ENCODE measurements around the gene PROCA1. TPM values are rescaled to one million over a fixed set of nuclear protein-coding genes. Genes with fewer than 3 reads are reported as not detected.

The PROCA1 gene
- total RNA-seq, 2 donors from 2014 or later, result 28.7 to 41.6 TPM

- Histone ChIP-seq H3K27me3 (ENCODE audit: control insufficient read depth, insufficient read depth, low read length, poor library complexity, severe bottlenecking) (no peaks in the 10 kb centered on the region), H3K36me3 (ENCODE audit: control insufficient read depth, insufficient read depth, low read length) (peaks cover 32% of the 10 kb centered on the region), H3K27ac (ENCODE audit: low read depth, low read length) (peak within 1 kb of the TSS; percentile 85), H3K4me3 (ENCODE audit: low read length) (peak within 1 kb of the TSS; percentile 92), H3K4me1 (ENCODE audit: control insufficient read depth, insufficient read depth, low read length) (peaks cover 6% of the 10 kb centered on the region), H3K9ac (ENCODE audit: extremely low read depth, low read length, poor library complexity, severe bottlenecking) (peak within 1 kb of the TSS; percentile 75), H3K9me3 (ENCODE audit: control insufficient read depth, low read length) (no peaks in the 10 kb centered on the region)
- H3K27ac Mint-ChIP-seq, result peak within 1 kb of the TSS; percentile 99
- H3K27me3 Mint-ChIP-seq (ENCODE audit: insufficient read depth), result no peaks in the 10 kb centered on the region
- no peaks in the 10 kb centered on the region for H3K9me3 Mint-ChIP-seq
- TF ChIP-seq, protein P1, sequence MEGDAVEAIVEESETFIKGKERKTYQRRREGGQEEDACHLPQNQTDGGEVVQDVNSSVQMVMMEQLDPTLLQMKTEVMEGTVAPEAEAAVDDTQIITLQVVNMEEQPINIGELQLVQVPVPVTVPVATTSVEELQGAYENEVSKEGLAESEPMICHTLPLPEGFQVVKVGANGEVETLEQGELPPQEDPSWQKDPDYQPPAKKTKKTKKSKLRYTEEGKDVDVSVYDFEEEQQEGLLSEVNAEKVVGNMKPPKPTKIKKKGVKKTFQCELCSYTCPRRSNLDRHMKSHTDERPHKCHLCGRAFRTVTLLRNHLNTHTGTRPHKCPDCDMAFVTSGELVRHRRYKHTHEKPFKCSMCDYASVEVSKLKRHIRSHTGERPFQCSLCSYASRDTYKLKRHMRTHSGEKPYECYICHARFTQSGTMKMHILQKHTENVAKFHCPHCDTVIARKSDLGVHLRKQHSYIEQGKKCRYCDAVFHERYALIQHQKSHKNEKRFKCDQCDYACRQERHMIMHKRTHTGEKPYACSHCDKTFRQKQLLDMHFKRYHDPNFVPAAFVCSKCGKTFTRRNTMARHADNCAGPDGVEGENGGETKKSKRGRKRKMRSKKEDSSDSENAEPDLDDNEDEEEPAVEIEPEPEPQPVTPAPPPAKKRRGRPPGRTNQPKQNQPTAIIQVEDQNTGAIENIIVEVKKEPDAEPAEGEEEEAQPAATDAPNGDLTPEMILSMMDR (conservative IDR thresholded peaks at IDR 0.05), result no peak
- H3K4me3 Mint-ChIP-seq, result peak within 1 kb of the TSS; percentile 89
- peaks cover 37% of the 10 kb centered on the region for H3K4me1 Mint-ChIP-seq
- H3K36me3 Mint-ChIP-seq (ENCODE audit: low read depth), result peaks cover 34% of the 10 kb centered on the region
- peak; percentile 94 for DNase-seq
- WGBS, 2 experiments (ENCODE audit: insufficient coverage in 1 of 2, insufficient read length in 1 of 2), result 0% methylated on average over 5 to 49 of the region's 49 CpGs
Observed at GRCh38 chr17:28726226-28726626, 14.5 kb upstream of the PROCA1 start, which contains the start of gene TLCD1. TLCD1 (minus strand) TSS chr17:28726233; CDS start chr17:28726097, 136 bp downstream.

DNA sequence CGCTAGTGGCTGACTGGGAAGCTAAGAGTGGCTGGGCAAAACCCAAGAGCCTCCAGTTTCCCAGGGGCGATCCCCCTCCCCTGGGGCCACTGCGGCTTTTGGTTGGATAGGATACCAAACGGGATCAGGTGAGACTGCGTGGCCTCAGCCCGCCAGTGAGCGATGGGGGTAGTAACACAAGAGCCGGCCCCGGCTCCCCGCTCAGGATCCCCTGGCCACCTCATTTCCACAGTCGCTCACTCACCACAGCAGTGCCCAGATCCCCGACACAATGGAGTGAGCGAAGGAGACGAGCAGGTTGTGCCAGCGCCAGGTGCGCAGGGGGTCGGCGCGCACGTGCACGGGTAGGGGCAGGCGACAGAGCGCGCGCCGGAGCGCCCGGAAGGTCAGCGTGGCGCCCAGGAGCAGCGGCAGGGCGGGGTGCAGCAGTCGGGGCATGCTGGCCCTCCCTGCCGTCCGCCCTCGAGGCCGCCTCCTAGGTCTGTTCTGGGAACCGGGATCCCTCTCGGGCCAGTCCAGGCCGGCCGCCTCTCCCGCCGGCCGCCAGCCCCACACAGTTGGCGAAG lies 14.1 kb upstream of the PROCA1 start:
- H3K9ac ChIP-seq (ENCODE audit: extremely low read depth, low read length, poor library complexity, severe bottlenecking), result peak overlapping the region; percentile 61
- peak overlapping the region; percentile 69 for H3K27ac ChIP-seq (ENCODE audit: low read depth, low read length)
- H3K36me3 ChIP-seq (ENCODE audit: control insufficient read depth, insufficient read depth, low read length), result peaks cover 37% of the 10 kb centered on the region
- TF ChIP-seq, protein P1 (conservative IDR thresholded peaks at IDR 0.05), result no peak
- H3K4me1 ChIP-seq (ENCODE audit: control insufficient read depth, insufficient read depth, low read length), result peaks cover 6% of the 10 kb centered on the region
- Mint-ChIP-seq H3K36me3 (ENCODE audit: low read depth) (peaks cover 38% of the 10 kb centered on the region), H3K27ac (peak overlapping the region; percentile 99), H3K4me3 (peak overlapping the region; percentile 89), H3K27me3 (ENCODE audit: insufficient read depth) (no peaks in the 10 kb centered on the region), H3K4me1 (peaks cover 38% of the 10 kb centered on the region), H3K9me3 (no peaks in the 10 kb centered on the region)
- 0 to 2% methylated on average over 23 to 45 of the region's 45 CpGs for WGBS, 2 experiments (ENCODE audit: insufficient coverage in 1 of 2, insufficient read length in 1 of 2)
- peak overlapping the region; percentile 82 for H3K4me3 ChIP-seq (ENCODE audit: low read length)
- DNase-seq, result peak; percentile 96
- H3K9me3 ChIP-seq (ENCODE audit: control insufficient read depth, low read length), result no peaks in the 10 kb centered on the region
- H3K27me3 ChIP-seq (ENCODE audit: control insufficient read depth, insufficient read depth, low read length, poor library complexity, severe bottlenecking), result no peaks in the 10 kb centered on the region

GRCh38 chr17:28725166-28725659 lies 13.5 kb upstream of the PROCA1 start:
- 13 to 17% methylated on average over 6 to 20 of the region's 20 CpGs for WGBS, 2 experiments (ENCODE audit: insufficient coverage in 1 of 2, insufficient read length in 1 of 2)

More at GRCh38 chr17:28725166-28725659, 13.5 kb upstream of the PROCA1 start:
- Mint-ChIP-seq H3K36me3 (ENCODE audit: low read depth) (peaks cover 43% of the 10 kb centered on the region), H3K9me3 (no peaks in the 10 kb centered on the region), H3K4me1 (peaks cover 38% of the 10 kb centered on the region), H3K27me3 (ENCODE audit: insufficient read depth) (no peaks in the 10 kb centered on the region), H3K4me3 (peak overlapping the region; percentile 89), H3K27ac (peak overlapping the region; percentile 99)
- Histone ChIP-seq H3K9me3 (ENCODE audit: control insufficient read depth, low read length) (no peaks in the 10 kb centered on the region), H3K4me1 (ENCODE audit: control insufficient read depth, insufficient read depth, low read length) (peaks cover 6% of the 10 kb centered on the region), H3K4me3 (ENCODE audit: low read length) (peak overlapping the region; percentile 82), H3K27me3 (ENCODE audit: control insufficient read depth, insufficient read depth, low read length, poor library complexity, severe bottlenecking) (no peaks in the 10 kb centered on the region), H3K9ac (ENCODE audit: extremely low read depth, low read length, poor library complexity, severe bottlenecking) (peak overlapping the region; percentile 61), H3K36me3 (ENCODE audit: control insufficient read depth, insufficient read depth, low read length) (peaks cover 42% of the 10 kb centered on the region), H3K27ac (ENCODE audit: low read depth, low read length) (peak overlapping the region; percentile 69)
- TF ChIP-seq, protein P1 (conservative IDR thresholded peaks at IDR 0.05), result peak; percentile 45
- no peak for DNase-seq
